Measurements from ENCODE around the gene TPP1.

Gene TPP1

DNA sequence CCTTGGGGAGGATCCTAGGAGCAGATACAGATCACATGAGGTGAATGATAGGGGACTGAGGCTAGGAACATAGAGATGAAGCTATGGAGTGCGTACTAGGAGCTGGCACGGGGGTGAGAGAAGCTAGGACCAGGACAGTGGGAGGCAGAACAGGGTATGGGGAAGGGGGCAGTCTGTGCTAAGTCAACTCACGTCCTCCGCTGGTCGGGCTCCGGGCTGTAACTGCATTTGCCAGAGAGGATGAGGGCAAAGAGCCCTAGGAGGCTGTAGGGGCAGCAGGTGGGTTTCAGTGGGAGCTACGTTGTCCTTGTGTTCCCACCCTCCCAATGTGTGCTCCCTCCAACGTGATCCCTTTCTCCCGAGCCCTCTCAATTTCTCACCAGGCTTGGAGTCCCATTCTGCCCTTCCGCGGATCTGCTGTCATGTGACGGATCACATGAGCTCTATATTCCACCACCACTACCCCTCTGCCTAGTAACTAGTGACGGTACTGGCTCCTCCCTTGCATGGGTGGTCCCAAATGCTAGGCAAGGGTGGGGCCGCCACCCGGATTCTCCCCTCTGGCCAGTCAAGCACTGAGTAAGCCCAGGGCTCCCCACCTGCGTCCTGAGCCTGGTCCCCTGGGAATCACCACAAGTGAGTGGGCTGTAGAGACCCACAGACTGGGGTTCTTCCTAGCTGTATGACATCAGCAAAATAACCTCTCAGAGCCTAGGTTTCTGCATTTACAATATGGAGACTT, at the start of gene TPP1:
TSS of gene TPP1 (minus strand) at position 419 of the 742 bp plus-strand sequence. CDS start at position 397, 22 bp downstream.
- peak; percentile 91 for DNase-seq

DNA sequence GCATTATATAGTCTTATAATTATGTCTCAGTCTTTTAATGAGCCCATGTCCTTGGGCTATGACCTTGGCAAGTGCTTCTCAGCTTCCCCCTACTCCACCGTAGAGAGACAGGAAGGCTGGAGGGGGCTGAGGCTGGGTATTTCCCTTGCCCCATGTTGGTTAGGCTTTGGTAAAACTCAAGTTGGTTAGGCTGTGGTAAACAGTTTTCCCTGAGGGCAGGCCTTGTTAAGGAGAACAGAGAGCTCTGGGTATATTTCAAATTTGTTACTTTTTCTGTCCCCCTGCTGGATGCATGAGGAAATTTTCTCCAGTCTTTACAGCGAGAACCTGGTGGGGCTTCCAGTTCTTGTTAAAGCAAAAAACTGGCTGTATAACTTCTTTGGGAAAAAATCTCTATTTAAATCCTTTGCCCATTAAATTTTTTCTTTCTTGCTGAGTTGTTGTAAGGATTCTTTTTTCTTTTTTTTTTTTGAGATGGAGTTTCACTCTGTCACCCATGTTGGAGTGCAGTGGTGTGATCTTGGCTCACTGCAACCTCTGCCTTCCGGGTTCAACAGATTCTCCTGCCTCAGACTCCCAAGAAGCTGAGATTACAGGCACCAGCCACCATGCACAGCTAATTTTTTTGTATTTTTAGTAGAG, 48.6 kb upstream of the TPP1 start:
- peak; percentile 28 for DNase-seq

DNA sequence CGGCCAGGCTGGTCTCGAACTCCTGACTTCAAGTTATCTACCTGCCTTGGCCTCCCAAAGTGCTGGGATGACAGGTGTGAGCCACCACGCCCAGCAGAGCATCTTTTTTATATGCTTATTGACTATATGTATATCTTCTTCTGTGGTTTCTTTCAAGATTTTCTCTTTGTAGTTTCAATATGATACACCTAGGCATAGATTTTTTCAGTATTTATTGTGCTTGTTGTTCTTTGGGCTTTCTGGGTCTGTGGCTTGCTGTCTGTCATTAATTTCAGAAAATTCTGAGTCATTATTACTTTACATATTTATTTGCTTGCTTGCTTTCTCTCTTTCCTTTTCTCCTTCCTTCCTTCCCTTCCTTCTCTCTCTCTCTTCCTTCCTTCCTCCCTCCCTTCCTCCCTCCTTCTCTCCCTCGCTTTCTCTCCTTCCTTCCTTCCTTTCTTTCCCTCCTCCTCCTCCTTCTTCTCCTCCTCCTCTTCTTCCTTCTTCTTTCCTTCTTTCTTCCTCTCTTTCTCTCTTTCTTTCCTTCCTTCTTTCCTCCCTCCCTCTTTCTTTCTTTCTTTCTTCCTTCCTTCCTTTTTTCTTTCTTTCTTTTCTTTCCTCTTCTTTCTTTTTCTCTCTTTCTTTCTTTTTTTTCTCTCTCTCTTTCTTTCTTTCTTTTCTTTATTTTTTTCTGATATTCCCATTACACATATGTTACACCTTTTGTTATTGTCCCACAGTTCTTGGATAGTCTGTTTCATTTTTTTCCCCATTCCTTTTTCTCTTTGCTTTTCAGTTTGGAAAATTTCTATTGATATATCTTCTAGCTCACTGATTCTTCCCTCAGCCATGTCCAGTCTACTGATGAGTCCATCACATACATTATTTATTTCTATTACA, 47.3 kb upstream of the TPP1 start:
- no peak for DNase-seq

DNA sequence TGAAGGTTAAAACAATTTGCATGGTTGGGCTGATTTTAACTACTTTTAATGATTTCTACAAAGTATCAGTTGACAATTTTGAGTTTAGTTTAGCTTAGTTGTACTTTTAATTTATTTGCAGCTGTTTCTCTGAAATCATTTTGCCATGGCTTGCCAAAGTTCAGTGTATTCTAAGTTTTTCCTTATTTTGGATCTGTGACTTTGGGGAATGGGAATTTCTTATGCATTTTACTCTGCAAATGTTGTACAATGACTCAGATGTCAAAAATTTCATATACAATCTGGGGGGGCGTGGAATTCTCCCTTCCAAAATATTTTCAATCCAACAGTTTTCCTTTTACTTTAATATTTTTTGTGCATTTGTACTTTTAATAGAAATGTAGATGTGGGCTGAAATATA, 45.3 kb upstream of the TPP1 start:
- no peak for DNase-seq

DNA sequence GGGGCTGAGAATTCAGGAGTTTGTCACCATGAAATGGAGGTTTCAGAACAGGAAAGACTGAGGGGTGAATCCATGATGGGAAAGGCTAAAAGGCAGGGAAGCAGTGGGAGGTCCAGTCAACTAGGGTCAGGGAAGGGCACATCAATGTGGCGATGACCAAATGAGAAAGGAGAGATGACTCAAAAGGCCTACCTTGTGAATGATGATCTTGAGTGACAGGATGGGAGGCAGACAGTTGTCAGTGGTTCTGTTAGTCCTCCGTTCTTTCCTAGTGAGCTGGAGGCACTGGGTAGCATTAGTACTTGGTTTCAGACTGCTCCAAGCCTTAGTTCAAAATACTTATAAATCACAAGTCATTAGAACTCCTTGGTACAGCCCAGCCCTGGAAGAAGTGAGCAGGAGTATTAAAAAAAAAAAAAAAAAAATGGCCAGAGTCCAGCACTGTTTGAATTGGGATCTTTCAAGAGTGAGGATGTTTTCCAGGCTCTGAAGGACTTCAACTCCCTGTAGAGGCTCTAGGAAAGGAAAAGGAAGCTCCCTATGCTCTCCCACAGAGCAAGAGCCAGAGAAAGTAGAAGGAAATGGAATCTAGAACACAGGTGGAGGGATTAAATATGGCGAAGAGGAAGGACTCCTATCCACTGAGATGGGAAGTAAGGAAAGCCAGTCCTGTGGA, 44.7 kb upstream of the TPP1 start:
- DNase-seq, result no peak

DNA sequence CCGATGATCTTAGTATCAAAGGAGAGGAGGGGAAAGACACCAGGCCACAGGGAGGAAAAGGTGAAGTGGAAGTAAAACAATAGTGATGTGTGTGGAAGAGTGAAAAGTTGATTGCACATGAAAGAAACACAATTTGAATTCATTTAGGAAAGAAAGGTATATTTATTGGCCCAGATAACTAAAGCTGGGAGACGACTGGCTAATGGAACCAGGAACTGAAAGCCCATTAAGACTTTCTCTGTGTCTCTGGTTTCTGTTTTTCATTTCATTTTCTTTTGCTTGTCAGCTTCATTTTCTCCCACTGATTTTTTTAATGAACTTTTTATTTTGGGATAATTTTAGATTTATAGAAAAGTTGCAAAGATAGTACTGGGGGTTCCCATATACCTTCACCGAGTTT, 41.5 kb upstream of the TPP1 start:
- DNase-seq, result no peak

DNA sequence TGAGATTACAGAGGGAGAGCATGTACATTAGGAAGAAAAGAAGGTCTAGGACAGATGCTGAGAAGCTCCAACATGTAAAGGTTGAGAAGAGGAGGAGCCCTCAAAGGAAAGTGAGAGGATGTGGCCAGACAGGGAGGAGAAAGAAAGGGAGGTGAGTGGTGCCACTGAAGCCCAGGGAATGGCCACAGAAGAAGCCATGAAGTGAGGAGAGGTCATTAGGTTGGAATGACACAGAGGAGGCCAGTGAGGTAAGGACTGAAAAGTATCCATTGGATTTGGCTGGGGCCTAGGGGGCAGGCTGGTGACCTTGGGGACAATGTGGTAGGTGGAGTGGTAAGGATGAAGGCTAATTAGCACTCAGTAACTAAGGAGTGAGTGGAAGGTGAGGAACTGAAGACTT, 39.4 kb upstream of the TPP1 start:
- no peak for DNase-seq

DNA sequence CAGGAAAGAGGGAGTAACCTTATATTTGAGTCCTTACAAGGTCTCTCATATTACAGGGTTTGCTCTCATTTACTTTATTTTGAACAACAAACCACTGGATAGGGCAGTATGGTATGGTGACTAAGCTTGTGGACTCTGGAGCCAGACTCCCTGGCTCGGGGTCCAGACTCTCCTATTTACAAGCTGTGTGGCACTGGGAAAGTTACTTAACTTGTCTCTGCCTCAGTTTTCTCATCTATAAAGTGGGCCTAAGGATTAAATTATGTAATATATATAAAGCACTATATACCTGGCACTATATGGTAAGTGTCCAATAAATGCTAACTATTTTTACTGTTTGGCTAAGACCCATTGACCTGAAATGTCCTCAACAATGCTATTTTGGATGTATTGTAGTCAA, 38.1 kb upstream of the TPP1 start:
- DNase-seq, result no peak

DNA sequence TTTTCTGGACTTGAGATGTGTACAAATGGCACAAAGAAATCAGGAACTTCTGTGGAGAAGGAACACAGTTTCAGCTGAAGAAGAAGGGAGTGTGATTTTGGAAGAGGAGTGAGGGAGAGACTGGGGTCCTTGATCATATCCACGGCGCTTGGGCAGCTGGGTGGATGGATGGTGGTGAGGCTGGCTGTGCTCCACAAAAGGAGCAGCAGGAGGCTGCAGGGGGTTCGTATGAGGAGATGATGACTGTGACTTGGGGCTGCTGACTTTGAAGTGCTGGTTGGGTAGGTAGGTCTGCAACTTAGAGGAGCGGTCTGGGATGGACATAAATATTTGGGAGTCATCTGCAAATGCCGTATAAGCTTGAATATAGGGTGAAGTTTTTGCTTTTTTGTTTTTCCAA, 37.7 kb upstream of the TPP1 start:
- DNase-seq, result no peak

DNA sequence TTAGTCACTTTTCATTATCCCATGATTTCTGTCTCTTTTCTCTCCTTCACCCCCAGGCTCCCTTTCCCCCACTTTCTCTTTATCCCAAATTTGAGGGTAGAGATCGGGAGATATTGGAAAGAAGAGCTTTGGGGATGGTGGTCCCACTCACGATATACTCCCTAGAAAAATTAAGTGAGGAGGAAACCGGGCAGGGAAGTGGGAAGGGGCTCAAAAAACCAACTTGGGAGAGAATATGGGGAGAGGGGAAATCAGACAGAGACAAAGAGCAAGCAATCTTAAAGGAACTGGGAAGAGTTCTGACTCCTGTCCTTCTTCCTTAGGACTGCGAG, 37.3 kb upstream of the TPP1 start:
- DNase-seq, result no peak

DNA sequence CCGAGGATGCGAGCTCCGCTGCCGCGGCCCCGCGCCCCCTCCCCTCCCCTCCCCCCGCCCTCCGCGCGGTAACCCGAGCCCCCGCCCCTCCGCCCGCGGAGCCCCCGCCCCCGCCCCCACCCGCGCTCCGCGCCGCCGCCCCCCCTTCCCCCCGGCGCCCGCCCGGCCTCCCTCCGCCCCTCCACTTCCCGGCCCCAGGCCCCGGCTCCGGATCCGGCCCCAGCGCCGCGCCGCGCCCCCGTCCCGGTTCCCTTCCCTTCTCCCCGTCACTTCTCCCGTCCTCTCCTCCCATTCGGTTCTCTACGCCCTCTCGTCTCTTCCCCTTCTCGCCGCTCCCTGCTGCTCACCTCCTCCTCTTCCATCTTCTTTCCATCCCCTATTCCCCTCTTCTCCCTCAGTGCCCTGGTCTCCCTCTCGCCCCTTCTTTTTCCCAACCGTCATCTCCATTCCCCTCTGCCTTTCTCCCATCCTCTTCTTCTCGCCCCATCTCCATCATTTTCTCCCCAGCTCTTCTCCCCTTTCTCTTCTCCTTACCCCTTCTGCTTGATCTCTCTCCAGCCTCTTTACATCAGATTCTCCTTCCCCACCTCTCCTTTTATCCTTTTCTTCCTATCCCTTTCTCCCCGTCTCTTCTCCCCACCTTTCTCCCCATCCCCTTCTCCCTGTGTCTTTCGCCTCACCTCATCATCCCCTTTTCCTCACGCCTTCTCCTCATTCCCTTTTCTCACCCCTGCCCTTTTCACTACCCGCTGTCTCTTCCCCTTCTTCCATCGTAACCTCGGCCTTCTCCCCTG, 36.8 kb upstream of the TPP1 start, which contains the start of gene DCHS1:
TSS of gene DCHS1 (minus strand) at position 20 of the 794 bp plus-strand sequence. CDS start 14,196 bp downstream, outside the sequence.
- DNase-seq, result no peak

DNA sequence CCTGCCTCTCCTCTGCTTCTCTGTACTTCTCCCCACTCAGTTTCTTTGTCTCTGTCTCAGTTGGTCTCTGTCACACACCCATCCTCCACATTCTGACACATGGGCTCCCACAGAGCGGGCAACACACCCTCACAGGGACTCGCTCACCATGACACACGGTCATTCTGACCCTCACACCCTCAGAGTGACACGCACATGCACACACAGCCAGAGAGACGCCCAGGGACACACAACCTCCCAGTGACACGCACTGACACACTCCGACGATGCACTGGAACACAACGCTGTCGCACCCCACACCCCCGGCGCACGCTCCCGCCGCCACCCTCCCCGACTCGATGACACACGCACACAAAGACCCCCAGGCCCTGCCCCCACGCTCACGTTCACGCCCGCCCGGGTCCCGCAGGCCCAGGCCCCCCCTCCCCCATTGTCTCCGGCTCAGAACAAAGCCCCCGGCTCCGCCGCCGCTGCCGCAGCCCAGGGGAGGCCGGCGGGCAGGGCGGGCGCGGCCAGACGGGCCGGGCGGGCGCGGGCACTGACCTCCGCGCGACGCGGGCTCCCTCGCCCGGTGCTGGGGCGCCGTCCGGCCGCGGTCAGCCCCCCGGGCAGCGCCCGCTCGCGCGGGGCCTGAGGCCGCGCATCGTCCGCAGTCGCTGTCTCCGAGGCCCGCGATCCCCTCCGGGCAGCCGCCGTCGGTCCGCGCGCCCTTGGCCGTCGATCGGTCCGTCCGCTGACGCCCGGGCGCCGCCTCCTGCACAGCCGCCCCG, 36.0 kb upstream of the TPP1 start:
- DNase-seq, result peak; percentile 37

DNA sequence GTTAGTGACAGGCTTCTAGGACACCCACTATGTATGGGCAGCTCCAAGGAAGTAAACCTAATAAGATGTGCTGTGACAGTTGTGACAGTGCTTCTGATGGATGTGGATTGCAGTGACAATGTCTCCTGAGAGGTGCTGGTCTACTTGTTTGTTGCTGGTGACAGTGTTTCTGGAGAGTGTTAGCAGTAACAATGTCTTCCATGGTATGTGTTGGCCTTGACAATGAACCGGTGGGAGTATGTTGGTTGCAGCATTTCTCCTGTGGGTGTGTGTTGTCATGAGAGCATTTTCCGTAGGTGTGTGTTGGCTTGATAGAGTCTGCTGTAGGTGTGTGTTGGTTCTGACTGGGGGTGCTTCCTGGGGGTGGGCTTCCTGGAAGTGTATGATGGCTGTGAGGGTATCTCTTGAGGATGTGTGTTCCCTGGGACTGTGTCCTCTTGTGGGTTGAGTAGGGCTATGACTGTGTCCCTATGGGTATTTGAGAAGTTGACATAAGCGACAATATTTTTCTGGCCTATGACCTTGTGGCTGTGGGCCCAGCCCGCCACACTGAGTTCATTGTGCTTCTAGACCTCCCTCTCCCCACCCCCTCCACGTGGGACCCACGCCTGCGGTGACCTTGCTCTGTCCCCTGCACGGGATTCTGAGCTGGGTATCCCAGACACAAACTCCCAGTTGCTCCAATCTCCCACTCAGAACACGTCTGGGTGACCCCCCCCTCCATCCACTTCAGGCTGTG, 35.2 kb upstream of the TPP1 start:
- DNase-seq, result no peak

DNA sequence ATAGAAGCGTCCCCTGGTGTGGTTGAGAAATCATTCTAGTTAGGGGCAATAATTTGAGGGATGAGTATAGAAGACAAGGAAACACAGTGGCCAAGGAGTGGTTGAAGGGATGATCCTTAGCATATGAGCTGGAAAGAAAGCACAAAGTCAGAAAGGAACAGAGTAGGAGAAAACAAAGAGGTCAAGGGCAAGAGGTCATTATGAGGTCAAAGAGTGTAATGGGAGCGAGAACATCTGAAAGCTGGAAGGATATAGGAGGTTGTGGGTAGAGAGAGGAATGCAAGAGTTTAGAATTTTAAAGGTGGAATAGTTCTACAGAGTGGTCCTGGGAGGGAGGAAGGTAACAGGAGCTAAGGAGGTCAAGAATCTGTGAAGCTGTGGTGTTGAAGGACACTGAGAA, 34.4 kb upstream of the TPP1 start:
- no peak for DNase-seq

DNA sequence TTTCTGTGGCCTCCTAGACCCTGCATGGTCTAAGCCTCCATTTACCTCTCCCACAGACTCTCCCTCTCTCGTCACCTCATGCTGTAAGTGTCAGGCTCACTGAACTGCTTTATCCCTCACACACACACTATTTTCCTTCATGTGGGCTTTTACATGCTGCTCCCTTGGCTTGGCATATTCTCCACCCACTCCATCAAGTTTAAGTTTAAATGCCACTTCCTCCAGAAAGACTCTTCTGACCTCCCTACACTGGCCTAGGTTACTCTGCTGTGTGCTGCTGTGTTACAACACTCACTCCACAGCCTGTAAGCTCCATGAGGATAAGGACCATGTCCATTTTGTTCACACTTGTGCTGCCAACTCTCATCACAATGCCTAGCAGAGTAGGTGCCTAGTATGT, 33.9 kb upstream of the TPP1 start:
- no peak for DNase-seq

DNA sequence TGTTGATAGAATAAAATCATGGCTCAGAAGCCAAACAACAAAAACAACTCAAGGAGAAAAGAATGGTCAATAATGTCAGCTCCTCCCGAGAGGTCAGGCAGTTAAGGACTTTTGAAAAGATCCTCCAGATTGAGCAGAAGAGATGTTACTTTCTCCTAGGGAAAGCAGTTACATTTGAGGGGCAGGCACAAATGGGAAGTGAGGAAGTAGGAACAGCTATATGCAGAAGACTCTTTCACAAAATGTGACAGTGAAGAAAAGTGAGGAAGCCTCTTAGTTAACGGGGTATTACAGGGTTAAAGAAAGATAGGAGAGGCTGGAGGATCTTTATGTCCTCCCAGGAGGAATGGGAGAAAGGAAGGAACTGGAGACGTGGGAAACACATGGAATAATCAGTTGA, 33.0 kb upstream of the TPP1 start:
- DNase-seq, result no peak

DNA sequence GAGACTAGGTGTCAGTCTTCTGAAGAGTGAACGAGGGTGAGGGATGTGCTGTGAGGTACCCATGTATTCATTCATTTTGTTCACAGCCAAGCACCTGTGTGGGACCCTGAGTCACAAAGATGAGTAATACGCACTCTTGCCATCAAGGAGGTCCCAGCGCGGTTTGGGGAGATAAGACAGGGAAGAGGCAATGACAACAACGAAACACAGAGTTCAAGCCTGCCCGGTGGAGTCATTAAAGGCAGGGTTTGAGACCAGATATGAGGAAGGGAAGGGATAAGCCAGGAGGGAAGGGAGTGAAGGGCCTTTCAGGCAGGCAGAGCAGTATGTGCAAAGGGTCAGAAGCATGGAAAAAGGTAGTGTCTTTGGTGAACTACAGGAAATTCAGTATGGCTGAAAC, 31.8 kb upstream of the TPP1 start:
- no peak for DNase-seq

DNA sequence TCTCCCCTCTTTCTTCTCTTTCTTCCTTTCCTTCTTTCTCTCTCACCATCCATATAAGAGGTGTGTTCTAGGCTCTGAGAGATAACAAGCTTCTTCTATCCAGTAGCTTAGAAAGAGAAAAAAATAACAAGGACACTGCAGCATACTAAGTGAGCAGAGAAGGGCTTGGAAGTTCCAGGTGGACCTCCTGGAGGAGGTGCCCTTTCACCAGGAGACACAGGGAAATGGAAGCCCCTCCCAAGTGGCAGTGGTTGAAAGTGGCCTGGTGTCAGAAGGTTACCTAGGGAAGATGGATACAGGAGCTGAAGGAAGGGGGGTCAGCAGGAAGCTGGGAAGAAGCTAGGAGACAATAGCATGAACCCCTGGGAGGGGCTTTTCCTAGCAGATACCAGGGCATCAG, 30.9 kb upstream of the TPP1 start:
- no peak for DNase-seq

DNA sequence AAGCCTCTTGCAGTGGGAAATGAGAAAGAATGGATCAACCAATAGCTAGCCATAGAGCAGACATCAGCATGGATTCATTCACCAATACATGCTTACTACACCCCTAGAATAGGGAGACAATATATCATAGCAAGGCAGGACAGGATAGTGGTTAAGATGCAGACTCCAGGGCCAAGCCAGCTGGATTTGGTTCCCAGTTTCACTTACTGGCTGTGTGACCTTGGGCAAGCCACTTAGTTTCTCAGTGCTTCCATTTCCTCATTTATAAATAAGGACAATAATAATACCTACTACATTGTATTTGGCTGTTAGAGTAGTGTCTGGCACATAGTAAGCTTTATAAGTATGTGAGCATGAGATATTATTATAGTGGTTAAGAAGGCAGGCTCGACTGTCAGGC, 29.3 kb upstream of the TPP1 start:
- no peak for DNase-seq

DNA sequence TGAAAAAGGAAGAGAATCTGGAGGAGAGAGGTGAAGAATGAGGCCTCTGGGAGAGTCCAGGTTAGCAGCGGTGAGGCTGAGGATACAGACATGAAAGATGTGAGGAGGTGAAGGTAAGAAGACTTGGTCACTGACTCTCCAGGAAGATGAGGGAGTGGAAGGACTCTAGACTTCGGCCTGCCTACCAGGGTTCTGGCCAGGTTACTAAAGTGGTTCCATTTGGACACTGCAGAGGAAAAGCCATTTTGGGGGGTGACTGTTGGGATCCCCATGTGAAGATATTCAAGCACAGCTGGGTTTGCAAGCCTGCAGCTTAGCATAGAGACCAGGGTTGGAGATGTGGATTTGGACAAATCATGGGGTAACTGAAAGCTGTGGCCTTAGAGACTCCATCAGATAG, 28.6 kb upstream of the TPP1 start:
- no peak for DNase-seq
